IPS-20b (cell line): ENCODE results near the gene RPH3AL.

Experiments used
- H3K27ac ChIP-seq: one replicate; pipeline ENCODE4 v1.5.1; 2013; ENCODE audit warnings: low read length
- H3K27me3 ChIP-seq: 2 replicates; pipeline ENCODE4 v1.6.1; 2013; ENCODE audit warnings: mild to moderate bottlenecking, low read length, inconsistent platforms; ENCODE audit not compliant: insufficient read depth
- H3K36me3 ChIP-seq: 2 replicates; pipeline ENCODE4 v1.6.1; 2013; ENCODE audit warnings: low read depth, mild to moderate bottlenecking, inconsistent platforms, low read length, moderate library complexity; ENCODE audit not compliant: insufficient read depth
- H3K4me1 ChIP-seq: 2 replicates; pipeline ENCODE4 v1.6.1; 2013; ENCODE audit warnings: mild to moderate bottlenecking, control low read depth, inconsistent platforms, low read length, moderate library complexity; ENCODE audit not compliant: insufficient read depth
- H3K4me3 ChIP-seq: 2 replicates; pipeline ENCODE4 v1.5.1; 2013; ENCODE audit warnings: mild to moderate bottlenecking, low read length, inconsistent platforms
- H3K9ac ChIP-seq: 2 replicates; pipeline ENCODE4 v1.6.1; 2013; ENCODE audit warnings: low read depth, mild to moderate bottlenecking, inconsistent platforms, low read length, moderate library complexity
- H3K9me3 ChIP-seq: 2 replicates; pipeline ENCODE4 v1.6.1; 2013; ENCODE audit warnings: mild to moderate bottlenecking, low read depth, low read length, inconsistent platforms; ENCODE audit not compliant: insufficient read depth

Gene RPH3AL

DNA sequence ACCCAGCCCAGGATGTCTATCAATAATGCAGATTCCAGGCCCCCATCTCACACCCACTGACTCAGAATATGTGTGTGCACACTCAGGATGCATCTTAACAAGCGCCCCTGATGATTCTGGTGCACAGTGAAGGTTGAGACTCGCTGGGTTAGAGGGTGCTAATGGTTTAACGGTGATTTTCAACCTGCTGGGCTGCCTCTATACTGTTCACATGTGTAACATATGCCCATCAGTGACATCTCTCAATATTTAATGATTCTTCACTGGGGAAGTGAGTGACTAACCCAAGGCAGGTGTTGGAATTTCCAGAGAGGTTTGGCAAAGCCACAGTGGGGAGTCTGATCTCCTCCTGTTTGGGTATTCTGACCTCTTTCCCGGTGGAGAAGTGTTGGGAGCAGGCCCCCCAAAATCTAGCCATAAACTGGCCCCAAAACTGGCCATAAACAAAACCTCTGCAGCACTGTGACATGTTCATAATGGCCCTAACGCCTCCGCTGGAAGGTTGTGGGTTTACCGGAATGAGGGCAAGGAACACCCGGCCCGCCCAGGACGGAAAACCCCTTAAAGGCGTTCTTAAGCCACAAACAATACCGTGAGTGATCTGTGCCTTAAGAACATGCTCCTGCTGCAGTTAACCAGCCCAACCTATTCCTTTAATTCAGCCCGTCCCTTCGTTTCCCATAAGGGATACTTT is 167.0 kb downstream of the RPH3AL start:
- Histone ChIP-seq H3K4me3 (no peak overlapping the region), H3K9ac (no peak overlapping the region), H3K27me3 (peaks cover 47% of the 10 kb centered on the region), H3K4me1 (peaks cover 7% of the 10 kb centered on the region; the same call in 1 of the 2 replicates), H3K9me3 (no peaks in the 10 kb centered on the region), H3K36me3 (no peaks in the 10 kb centered on the region), H3K27ac (no peak overlapping the region)

DNA sequence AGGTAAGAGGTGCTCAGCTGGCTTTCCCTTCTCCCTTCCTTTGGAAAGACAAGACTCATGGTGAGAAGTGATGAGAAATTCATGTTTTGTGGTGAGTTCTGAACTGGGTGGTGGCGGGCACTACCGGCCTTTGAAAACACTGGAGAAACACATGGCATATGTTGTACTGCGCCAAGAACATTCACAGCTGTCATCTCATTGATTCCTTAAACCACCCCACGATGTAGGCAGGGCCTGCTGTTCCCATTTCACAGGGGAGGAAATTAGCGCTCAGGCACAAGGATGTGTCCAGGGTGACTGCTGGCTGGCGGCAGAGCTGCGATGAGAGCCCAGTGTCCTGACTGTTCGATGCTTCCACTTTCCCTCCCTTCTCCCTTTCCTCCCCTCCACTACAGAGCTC is 169.6 kb downstream of the RPH3AL start:
- no peaks in the 10 kb centered on the region for H3K9me3 ChIP-seq
- H3K4me3 ChIP-seq: no peak overlapping the region
- no peaks in the 10 kb centered on the region for H3K36me3 ChIP-seq
- peaks cover 73% of the 10 kb centered on the region for H3K27me3 ChIP-seq
- no peak overlapping the region for H3K27ac ChIP-seq
- H3K9ac ChIP-seq: no peak overlapping the region
- peaks cover 7% of the 10 kb centered on the region; the same call in 1 of the 2 replicates for H3K4me1 ChIP-seq

DNA sequence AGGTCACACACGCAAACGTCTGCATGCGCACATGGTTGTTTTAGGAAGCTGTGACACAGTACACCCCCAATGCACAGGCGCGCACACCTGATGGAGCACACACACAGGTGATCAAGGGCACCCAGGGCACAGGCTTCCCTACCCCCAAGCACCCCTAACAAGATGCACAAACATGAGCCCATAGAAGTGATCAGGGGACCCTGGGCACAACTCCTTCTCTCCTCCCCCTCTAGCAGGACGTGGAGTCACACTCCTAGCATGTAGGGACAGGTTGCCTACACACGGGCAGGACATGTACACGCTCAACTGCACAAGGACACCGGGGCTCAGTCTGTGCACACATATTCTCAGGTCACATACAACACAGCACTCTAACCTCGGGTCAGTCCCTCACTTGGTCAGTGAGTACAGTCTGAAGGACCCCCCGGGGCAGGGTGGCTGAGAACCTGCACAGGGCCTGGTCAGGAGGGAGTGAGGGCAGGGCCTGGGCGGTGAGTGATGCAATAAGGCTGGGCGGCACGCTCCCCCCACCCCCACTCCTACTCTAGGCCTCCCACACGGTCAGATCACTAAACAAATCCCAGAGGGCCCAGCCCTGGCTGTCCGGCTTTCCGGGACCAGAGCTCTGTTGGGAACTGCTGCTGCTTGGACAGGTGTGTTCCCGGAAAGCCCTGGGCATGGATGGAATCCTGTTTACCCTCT is 170.4 kb downstream of the RPH3AL start:
- peaks cover 81% of the 10 kb centered on the region for H3K27me3 ChIP-seq
- H3K9me3 ChIP-seq: no peaks in the 10 kb centered on the region
- H3K27ac ChIP-seq: no peak overlapping the region
- H3K4me1 ChIP-seq: peaks cover 7% of the 10 kb centered on the region; the same call in 1 of the 2 replicates
- H3K4me3 ChIP-seq: peak overlapping the region; percentile 56; the same call in 1 of the 2 replicates
- no peaks in the 10 kb centered on the region for H3K36me3 ChIP-seq
- H3K9ac ChIP-seq: peak overlapping the region; percentile 37; the same call in 1 of the 2 replicates

DNA sequence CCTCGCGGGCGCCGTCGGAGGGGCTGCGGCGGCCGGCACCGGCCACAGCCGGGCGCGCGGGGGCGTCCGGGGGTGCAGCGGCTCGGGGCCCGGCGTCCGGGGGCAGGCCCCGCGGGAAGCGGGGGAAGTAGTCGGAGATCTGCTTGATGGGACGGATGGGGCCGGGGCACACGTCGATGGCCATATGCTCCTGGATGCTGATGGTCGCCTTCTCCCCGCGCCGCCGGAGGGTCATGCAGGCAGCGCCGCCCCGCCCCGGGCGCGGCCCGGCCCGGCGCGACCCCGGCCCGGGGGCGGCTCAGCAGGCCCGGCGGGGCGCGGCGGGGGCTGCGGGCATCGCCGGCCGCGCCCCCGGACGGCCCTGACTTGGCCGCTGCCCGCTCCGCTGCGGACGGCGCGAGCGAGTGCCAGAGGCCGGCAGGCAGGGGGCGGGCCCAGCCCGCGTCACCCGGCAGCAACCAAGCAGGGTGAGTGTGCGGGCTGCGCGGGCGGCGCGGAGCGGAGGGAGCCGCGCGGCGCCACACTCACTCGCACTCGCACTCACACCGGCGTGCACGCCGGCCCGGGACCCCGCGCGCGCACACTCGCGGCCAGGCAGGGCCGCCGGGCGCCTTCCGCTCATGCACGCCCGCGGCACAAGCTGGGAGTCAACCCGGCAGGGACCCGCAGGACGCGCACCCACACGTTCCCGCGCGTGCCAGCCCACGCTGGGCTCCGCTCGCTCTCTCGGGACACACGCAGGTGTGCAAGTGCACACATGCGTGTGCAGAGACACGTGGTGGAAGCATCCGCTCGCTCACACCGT is 171.2 kb downstream of the RPH3AL start, which contains the start of gene DOC2B:
Gene DOC2B, minus strand, starts transcription at position 406 of the 805 bp plus-strand sequence. Its CDS starts 171 bp downstream, at position 235.
- H3K9ac ChIP-seq: peak within 1 kb of the TSS; percentile 37; the same call in 1 of the 2 replicates

DNA sequence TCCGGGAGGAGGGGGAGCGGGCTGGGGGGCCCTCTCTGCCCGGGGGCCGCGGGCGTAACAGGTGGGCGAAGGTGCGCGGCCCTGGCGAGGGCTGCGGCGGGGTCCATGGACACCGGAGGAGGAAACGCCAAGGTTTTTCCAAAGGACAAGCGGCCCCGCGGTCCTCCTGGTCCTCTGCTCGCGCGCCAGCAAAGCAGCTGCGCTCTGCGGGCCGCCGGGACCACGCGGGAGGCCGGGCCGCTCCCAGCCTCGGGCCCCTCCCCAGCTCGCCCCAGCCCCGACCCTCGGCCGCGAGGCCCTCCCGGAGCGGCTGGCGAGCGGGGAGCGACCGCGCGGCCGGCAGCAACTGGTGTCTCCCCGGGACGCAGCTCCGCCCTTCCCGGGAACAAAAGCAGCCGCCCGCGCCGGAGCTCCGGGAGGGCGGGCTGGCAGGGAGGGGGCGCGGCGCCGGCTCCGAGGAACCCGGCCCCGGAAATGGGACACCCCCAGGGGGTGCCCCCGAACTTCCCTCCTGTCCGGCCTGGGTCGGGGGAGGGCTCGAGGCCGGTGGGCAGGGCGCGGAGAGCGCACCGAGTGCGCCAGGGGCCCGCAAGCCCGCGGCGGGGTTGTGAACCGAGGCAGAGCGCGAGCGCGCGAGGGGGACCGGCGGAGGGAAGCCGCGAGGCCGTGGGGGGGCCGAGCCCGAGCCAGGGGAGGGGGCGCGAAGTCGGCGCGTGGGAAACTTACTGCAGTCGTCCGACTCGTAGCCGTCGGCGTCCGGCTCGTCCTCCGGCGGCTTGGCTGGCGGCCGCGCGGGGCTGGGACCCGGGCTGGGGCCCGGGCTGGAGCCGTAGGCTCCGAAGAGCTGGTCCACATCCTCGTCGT is 172.0 kb downstream of the RPH3AL start:
- Histone ChIP-seq H3K9ac (no peak overlapping the region; the same call in 1 of the 2 replicates), H3K27ac (no peak overlapping the region), H3K4me1 (peaks cover 7% of the 10 kb centered on the region; the same call in 1 of the 2 replicates), H3K9me3 (no peaks in the 10 kb centered on the region), H3K27me3 (peaks cover 81% of the 10 kb centered on the region), H3K4me3 (peak overlapping the region; percentile 53; the same call in 1 of the 2 replicates), H3K36me3 (no peaks in the 10 kb centered on the region)

More for the DNA sequence above, 171.2 kb downstream of the RPH3AL start, which contains the start of gene DOC2B:
- Histone ChIP-seq H3K27ac (no peak within 1 kb of the TSS), H3K27me3 (peaks cover 81% of the 10 kb centered on the region), H3K4me1 (peaks cover 7% of the 10 kb centered on the region; the same call in 1 of the 2 replicates), H3K9me3 (no peaks in the 10 kb centered on the region), H3K4me3 (peak within 1 kb of the TSS; percentile 56; the same call in 1 of the 2 replicates), H3K36me3 (no peaks in the 10 kb centered on the region)

DNA sequence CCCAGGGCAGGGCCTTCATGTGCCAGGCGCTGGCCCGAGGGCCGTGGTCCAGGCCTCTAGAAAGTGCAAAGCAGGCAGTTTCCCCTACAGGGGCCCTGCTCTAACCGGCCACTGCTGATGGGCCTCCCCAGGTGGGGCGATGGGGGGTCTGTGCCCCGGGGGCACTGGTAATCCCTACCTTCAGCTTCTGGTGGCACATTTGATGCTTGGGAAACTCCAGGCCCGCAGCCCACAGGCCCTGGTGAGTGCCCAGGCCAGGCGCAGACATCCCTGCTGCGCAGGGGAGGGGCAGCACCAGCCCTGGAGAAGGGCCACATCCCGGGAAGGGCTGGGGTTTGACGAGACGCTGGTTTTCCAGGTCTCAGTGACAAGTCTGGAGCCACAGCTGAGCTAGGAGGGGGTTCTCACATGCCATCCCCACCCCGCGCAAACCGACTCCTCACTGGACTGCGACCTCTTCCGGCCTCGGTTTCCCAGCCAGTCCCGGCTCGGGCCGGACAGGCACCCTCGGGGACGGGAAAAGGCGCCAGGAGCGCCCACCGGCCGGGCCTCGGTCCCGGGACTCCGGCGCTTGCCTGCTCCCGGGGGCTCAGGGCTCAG is 172.7 kb downstream of the RPH3AL start:
- no peak overlapping the region for H3K27ac ChIP-seq
- peaks cover 75% of the 10 kb centered on the region for H3K27me3 ChIP-seq
- no peak overlapping the region; the same call in 1 of the 2 replicates for H3K9ac ChIP-seq
- H3K36me3 ChIP-seq: no peaks in the 10 kb centered on the region
- H3K4me1 ChIP-seq: peaks cover 7% of the 10 kb centered on the region; the same call in 1 of the 2 replicates
- peak overlapping the region; percentile 53; the same call in 1 of the 2 replicates for H3K4me3 ChIP-seq
- no peaks in the 10 kb centered on the region for H3K9me3 ChIP-seq

DNA sequence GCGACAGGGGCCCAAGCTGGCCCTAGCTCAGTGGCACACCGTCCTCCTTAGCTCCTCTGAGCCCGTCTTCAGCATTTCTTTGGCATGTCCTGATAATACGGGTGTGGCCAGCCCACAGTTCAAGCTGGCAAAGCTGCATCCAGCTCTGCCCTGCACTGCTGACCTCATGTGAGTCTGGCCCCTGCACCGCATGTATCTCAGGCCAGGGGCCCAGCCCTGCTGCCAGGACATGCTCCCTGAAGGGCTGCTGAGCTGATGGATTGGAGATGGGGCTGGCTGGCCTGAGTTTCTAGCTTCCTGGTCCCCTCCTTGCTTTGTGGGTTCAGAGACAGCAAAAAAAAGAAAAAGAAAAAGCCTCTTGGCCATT is 173.6 kb downstream of the RPH3AL start:
- H3K9ac ChIP-seq: no peak overlapping the region
- no peaks in the 10 kb centered on the region for H3K36me3 ChIP-seq
- H3K27me3 ChIP-seq: peaks cover 67% of the 10 kb centered on the region
- H3K4me1 ChIP-seq: peaks cover 7% of the 10 kb centered on the region; the same call in 1 of the 2 replicates
- no peaks in the 10 kb centered on the region for H3K9me3 ChIP-seq
- no peak overlapping the region for H3K4me3 ChIP-seq
- H3K27ac ChIP-seq: no peak overlapping the region

DNA sequence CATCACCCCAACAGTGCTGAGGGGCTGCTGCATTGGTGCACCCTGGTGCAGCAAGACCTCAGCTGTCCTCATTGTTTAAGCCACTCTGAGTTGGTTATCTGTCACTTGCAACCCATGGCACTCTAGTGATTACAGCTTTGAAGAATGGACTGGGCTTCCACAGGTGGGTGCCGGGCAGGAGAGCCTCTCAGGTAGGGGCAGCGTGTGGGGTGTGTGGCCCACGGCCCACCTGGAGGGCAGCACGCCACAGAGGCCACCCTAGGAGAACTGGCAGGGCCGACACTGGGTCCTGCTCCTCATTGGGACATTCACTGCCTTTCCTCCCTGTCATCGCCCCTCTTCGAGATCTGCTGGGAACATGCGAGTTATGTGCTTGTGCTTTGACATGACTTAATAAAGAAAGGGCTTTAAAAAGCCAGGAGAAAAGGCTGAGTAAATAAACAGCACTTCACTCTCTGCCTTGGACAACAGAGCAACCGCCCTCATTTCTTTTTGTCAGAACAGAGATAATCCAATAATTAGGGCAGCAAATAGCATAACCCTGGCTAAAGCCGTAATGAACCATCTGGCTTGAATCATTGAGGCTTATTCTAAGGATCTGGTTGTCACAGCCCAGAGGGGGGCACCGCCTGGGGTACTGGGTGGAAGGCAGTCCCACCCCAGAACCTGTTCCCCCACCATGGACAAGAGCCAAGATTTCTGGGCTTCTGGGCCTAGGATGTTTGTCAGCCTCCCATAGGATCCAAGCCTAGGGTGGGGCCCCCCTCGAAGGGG is 174.1 kb downstream of the RPH3AL start:
- no peaks in the 10 kb centered on the region for H3K9me3 ChIP-seq
- H3K9ac ChIP-seq: no peak overlapping the region
- no peak overlapping the region for H3K27ac ChIP-seq
- peaks cover 7% of the 10 kb centered on the region; the same call in 1 of the 2 replicates for H3K4me1 ChIP-seq
- no peak overlapping the region for H3K4me3 ChIP-seq
- H3K27me3 ChIP-seq: peaks cover 61% of the 10 kb centered on the region
- H3K36me3 ChIP-seq: no peaks in the 10 kb centered on the region

DNA sequence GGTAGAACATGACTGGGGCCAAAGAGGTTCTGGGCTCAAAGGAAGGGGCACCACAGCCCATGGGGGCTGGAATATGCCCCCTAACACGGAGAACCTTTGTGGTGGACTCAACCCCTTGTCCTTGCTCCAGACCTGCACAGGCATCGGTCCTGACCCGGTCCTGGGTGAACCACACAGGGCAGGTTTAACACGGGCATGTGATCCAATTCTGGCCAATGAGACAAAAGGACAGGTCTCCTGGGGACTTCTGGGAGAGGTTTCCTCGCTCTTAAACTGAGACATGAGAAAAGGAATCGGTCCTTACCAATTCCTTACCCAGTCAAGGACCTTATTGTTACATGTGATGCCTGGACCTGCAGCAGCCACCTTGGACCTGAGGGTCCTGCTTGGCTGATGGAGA is 174.8 kb downstream of the RPH3AL start:
- H3K9ac ChIP-seq: no peak overlapping the region
- no peaks in the 10 kb centered on the region for H3K9me3 ChIP-seq
- H3K36me3 ChIP-seq: no peaks in the 10 kb centered on the region
- H3K4me1 ChIP-seq: peaks cover 7% of the 10 kb centered on the region; the same call in 1 of the 2 replicates
- H3K4me3 ChIP-seq: no peak overlapping the region
- no peak overlapping the region for H3K27ac ChIP-seq
- H3K27me3 ChIP-seq: peaks cover 54% of the 10 kb centered on the region

DNA sequence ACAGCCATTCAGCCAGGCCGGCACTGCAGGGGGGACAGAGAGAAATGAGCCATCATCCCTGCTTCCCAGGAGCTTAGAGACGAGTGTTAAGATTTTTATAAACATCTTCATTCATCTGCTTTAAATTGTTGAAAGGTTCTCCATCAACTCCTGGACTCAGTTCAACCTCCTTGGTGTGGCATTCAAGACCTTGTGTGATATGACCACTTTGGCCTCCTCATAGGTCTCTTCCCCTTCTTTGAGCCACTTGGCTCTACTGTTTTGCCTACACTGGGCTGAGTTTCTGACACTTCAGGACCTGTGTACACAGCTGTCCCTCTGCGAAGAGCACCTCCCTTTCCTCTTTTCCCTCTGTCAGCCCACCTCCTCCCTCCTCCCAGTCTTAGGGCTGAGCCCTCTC is 175.5 kb downstream of the RPH3AL start:
- Histone ChIP-seq H3K36me3 (no peaks in the 10 kb centered on the region), H3K9me3 (no peaks in the 10 kb centered on the region), H3K27me3 (peaks cover 48% of the 10 kb centered on the region), H3K27ac (no peak overlapping the region), H3K9ac (no peak overlapping the region), H3K4me1 (0 out of 2 replicates have a peak, but pooled peaks cover 1% of the 10 kb centered on the region), H3K4me3 (no peak overlapping the region)
